Measurements from ENCODE around the gene STX5. TPM values are rescaled to one million over a fixed set of nuclear protein-coding genes. Genes with fewer than 3 reads are reported as not detected.

Gene STX5
- total and polyA plus RNA-seq, 9 of the 15 experiments (the other 6 are each of a cell fraction or from before 2014, with no cell fraction given), result 2.8 to 28.6 (median 23.7) TPM

DNA sequence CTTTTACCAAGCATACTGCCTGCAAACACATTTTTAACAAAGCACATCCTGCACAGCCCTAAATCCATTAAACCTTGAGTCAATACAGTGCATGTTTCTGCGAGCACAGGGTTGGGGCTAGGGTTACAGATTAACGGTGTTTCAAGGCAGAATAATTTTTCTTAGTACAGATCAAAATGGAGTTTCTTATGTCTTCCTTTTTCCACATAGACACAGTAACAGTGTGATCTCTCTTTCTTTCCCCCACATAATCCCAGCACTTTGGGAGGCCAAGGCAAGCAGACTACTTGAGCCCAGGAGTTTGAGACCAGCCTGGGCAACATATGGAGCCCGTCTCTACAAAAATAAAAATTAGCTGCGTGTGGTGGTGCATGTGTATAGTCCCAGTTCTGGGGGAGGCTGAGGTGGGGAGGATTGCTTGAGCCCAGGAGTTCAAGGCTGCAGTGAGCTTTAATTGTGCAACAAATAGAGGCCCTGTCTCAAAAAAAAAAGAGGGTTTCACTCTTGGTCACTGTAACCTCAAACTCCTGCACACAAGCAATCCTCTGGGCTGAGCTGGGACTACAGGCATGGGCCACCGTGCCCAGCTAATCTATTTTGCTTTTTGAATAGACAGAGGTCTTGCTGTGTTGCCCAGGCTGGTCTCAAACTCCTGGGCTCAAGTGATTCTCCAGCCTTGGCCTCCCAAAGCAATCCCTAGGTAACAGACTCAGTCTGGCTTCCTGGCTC, 29.1 kb upstream of the STX5 start (continued):
- TF ChIP-seq SIX5 (IDR thresholded peaks at IDR 0.05; ENCODE audit: borderline replicate concordance in 1 of 2, insufficient read depth in 1 of 2, low read depth in 1 of 2, low read length in 2 of 2), result no peak
- no peak for TF ChIP-seq HDAC2 (IDR thresholded peaks at IDR 0.05)
- TF ChIP-seq ZNF699 (CRISPR knock-in tag; IDR thresholded peaks at IDR 0.05; ENCODE audit: insufficient replicate concordance), result no peak
- TF ChIP-seq, protein P1, sequence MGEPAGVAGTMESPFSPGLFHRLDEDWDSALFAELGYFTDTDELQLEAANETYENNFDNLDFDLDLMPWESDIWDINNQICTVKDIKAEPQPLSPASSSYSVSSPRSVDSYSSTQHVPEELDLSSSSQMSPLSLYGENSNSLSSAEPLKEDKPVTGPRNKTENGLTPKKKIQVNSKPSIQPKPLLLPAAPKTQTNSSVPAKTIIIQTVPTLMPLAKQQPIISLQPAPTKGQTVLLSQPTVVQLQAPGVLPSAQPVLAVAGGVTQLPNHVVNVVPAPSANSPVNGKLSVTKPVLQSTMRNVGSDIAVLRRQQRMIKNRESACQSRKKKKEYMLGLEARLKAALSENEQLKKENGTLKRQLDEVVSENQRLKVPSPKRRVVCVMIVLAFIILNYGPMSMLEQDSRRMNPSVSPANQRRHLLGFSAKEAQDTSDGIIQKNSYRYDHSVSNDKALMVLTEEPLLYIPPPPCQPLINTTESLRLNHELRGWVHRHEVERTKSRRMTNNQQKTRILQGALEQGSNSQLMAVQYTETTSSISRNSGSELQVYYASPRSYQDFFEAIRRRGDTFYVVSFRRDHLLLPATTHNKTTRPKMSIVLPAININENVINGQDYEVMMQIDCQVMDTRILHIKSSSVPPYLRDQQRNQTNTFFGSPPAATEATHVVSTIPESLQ (CRISPR knock-in tag; IDR thresholded peaks at IDR 0.05), result no peak
- no peak for TF ChIP-seq FOXK1 (CRISPR knock-in tag; IDR thresholded peaks at IDR 0.05; ENCODE audit: borderline replicate concordance)
- TF ChIP-seq TRIM24 (IDR thresholded peaks at IDR 0.05), result no peak
- TF ChIP-seq SMC3 (conservative IDR thresholded peaks at IDR 0.05; ENCODE audit: insufficient read depth, low read depth, low read length), result no peak
- TF ChIP-seq ZSCAN29 (IDR thresholded peaks at IDR 0.05), result no peak
- no peak for TF ChIP-seq MAFF (IDR thresholded peaks at IDR 0.05; ENCODE audit: low read length)
- TF ChIP-seq ATF7 (IDR thresholded peaks at IDR 0.05), result no peak
- TF ChIP-seq, protein P2, sequence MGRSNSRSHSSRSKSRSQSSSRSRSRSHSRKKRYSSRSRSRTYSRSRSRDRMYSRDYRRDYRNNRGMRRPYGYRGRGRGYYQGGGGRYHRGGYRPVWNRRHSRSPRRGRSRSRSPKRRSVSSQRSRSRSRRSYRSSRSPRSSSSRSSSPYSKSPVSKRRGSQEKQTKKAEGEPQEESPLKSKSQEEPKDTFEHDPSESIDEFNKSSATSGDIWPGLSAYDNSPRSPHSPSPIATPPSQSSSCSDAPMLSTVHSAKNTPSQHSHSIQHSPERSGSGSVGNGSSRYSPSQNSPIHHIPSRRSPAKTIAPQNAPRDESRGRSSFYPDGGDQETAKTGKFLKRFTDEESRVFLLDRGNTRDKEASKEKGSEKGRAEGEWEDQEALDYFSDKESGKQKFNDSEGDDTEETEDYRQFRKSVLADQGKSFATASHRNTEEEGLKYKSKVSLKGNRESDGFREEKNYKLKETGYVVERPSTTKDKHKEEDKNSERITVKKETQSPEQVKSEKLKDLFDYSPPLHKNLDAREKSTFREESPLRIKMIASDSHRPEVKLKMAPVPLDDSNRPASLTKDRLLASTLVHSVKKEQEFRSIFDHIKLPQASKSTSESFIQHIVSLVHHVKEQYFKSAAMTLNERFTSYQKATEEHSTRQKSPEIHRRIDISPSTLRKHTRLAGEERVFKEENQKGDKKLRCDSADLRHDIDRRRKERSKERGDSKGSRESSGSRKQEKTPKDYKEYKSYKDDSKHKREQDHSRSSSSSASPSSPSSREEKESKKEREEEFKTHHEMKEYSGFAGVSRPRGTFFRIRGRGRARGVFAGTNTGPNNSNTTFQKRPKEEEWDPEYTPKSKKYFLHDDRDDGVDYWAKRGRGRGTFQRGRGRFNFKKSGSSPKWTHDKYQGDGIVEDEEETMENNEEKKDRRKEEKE (IDR thresholded peaks at IDR 0.05; ENCODE audit: borderline replicate concordance in 1 of 2, control insufficient read depth in 1 of 2, low read depth in 2 of 2, low read length in 1 of 2), result no peak

Data from K562 (cell line).